Left lung (tissue), 10 donors: ENCODE measurements around the gene TRIM62. TPM values are rescaled to one million over a fixed set of nuclear protein-coding genes. Genes with fewer than 3 reads are reported as not detected.

Experiments
- ATAC-seq: fragments of 200-7000 bp; cut with Tn5 transposase; one replicate; pipeline ENCODE4 v1.9.1; 2020; ENCODE audit warnings: moderate library complexity
- DNase-seq, 4 donors: peaks; one replicate each; pipeline ENCODE4 v3.0.0-alpha.2; 2013 to 2020
- H3K27ac ChIP-seq, 2 donors: fragments of 200-600 bp; sonication (generic) in 1 of 2; one replicate each; pipeline versions ENCODE4 v1.5.0 to v1.8.0; 2020 to 2021
- H3K27me3 ChIP-seq, 2 donors: fragments of 200-600 bp; sonication (generic) in 1 of 2; one replicate each; pipeline versions ENCODE4 v1.5.0 to v1.8.0; 2020 to 2021
- H3K36me3 ChIP-seq, 2 donors: fragments of 200-600 bp; sonication (generic) in 1 of 2; one replicate each; pipeline versions ENCODE4 v1.5.0 to v1.8.0; 2020 to 2021
- H3K4me1 ChIP-seq, 2 donors: fragments of 200-600 bp; one replicate each; pipeline ENCODE4 v1.8.0; 2021
- H3K4me3 ChIP-seq, 2 donors: fragments of 200-600 bp; sonication (generic) in 1 of 2; one replicate each; pipeline versions ENCODE4 v1.5.0 to v1.8.0; 2020 to 2021; ENCODE audit warnings: mild to moderate bottlenecking in 1 of 2
- H3K9me3 ChIP-seq, 2 donors: fragments of 200-600 bp; sonication (generic) in 1 of 2; one replicate each; pipeline versions ENCODE4 v1.5.0 to v1.8.0; 2020 to 2021
- CTCF ChIP-seq, 2 donors: fragments of 200-600 bp; sonication (generic) in 1 of 2; IDR thresholded peaks; one replicate each; pipeline versions ENCODE4 v1.5.0 to v1.8.0; 2021; ENCODE audit warnings: antibody characterized with exemption in 2 of 2
- intact Hi-C, 2 donors: fragments of 100-400 bp; cut with DNase I; formaldehyde crosslinking; loops; one replicate each; pipeline versions ENCODE4 v1.11.2 to v1.14.2; 2022
- polyA plus RNA-seq, 6 donors: library from polyadenylated mRNA; unstranded; fragments of 120-200 nt; gene quantifications; one replicate each; pipeline ENCODE4 v1.2.1, GENCODE V29; 2013; ENCODE audit not compliant: insufficient read length in 6 of 6
- total RNA-seq, 2 donors: library from RNA; stranded (reverse); fragmentation: NEBNext Ultra II Directional; extraction: Animal tissue kit (Norgen Biotek cat#: 25700); gene quantifications; one replicate each; pipeline ENCODE4 v1.2.1, GENCODE V29; 2021
- donor health status: DM: no; HTN: yes; CAD: no.
- donor health status: DM: no; HTN: no; CAD: no.

TRIM62 gene
- total and polyA plus RNA-seq, 8 donors: 4.4 to 6.4 (median 5.9) TPM

- Histone ChIP-seq H3K36me3 (no peaks in the 10 kb centered on the region), H3K27ac (no peak overlapping the region), H3K9me3 (no peaks in the 10 kb centered on the region), H3K4me1 (peaks cover 3 to 18% of the 10 kb centered on the region in 2 donors), H3K27me3 (no peaks in the 10 kb centered on the region), H3K4me3 (no peak overlapping the region)
- no peak for DNase-seq
- intact Hi-C loops: no loop called here
- no peak for ATAC-seq
- TF ChIP-seq CTCF (IDR thresholded peaks at IDR 0.05): no peak
These were observed 3.8 kb downstream of the TRIM62 start for GRCh38 chr1:33177996-33178540.

GRCh38 chr1:33176887-33177286 is 5.0 kb downstream of the TRIM62 start:
- Histone ChIP-seq H3K27me3 (no peaks in the 10 kb centered on the region), H3K4me3 (no peak overlapping the region), H3K4me1 (peaks cover 3 to 14% of the 10 kb centered on the region in 2 donors), H3K36me3 (no peaks in the 10 kb centered on the region), H3K9me3 (no peaks in the 10 kb centered on the region), H3K27ac (no peak overlapping the region)
- ATAC-seq (no peak), DNase-seq (no peak)
- intact Hi-C loops: no loop called here
- no peak for TF ChIP-seq CTCF (IDR thresholded peaks at IDR 0.05)

DNA sequence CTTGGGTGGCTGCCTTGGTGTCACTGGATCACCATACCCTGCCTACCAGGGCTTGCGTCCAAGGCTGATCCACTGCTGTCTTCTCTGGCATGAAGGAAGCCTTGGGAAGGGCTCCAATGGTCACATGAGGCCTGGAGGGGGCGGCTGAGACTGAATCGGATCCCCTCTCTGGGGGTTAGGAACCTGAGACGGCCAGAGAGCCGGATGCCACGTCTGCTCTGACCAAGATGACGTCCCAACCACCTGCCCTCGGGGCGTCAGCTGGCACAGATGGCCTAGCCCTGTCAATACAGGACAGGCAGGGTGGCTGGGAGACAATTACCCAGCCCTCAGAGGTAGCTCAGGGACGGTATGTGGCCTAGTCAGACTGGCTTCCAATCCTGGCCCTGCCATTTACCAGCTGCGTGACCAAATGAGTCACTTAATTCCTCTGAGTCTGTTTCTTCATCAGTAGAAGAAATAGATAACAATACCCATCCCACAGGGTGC is 5.4 kb downstream of the TRIM62 start:
- no peak for DNase-seq
- Histone ChIP-seq H3K36me3 (no peaks in the 10 kb centered on the region), H3K27ac (no peak overlapping the region), H3K4me3 (no peak overlapping the region), H3K9me3 (no peaks in the 10 kb centered on the region), H3K27me3 (no peaks in the 10 kb centered on the region), H3K4me1 (peaks cover 3 to 13% of the 10 kb centered on the region in 2 donors)
- TF ChIP-seq CTCF (IDR thresholded peaks at IDR 0.05): no peak
- ATAC-seq: no peak
- intact Hi-C loops: no loop called here

- no peak for ATAC-seq
- no peak for TF ChIP-seq CTCF (IDR thresholded peaks at IDR 0.05)
- Histone ChIP-seq H3K4me3 (no peak overlapping the region), H3K27ac (no peak overlapping the region), H3K36me3 (no peaks in the 10 kb centered on the region), H3K9me3 (no peaks in the 10 kb centered on the region), H3K4me1 (peaks cover 3 to 7% of the 10 kb centered on the region in 2 donors), H3K27me3 (no peaks in the 10 kb centered on the region)
- intact Hi-C loops: no loop called here
- DNase-seq: no peak
These were observed 6.0 kb downstream of the TRIM62 start for GRCh38 chr1:33175865-33176264.

GRCh38 chr1:33173091-33173490 is 8.8 kb downstream of the TRIM62 start:
- H3K27me3 ChIP-seq: no peaks in the 10 kb centered on the region
- TF ChIP-seq CTCF (IDR thresholded peaks at IDR 0.05): no peak
- H3K36me3 ChIP-seq: no peaks in the 10 kb centered on the region
- no peaks in the 10 kb centered on the region for H3K9me3 ChIP-seq
- no peak overlapping the region for H3K27ac ChIP-seq
- no peak overlapping the region for H3K4me3 ChIP-seq
- ATAC-seq (no peak), DNase-seq (no peak)
- intact Hi-C loops: no loop called here
- no peaks in the 10 kb centered on the region for H3K4me1 ChIP-seq
